GM23338 (cell line): ENCODE data around the gene PANK4. TPM values are rescaled to one million over a fixed set of nuclear protein-coding genes. Genes with fewer than 3 reads are reported as not detected.

Experiments
- ATAC-seq: fragments of 200-7000 bp; cut with Tn5 transposase; 3 replicates; pipeline ENCODE4 v1.9.1; 2020
- DNase-seq: peaks from one replicate; pipeline ENCODE4 v3.0.0-alpha.2; 2015; ENCODE audit warnings: low spot score
- H2AFZ ChIP-seq: fragments of 200-600 bp; sonication (generic); 2 replicates; pipeline ENCODE4 v1.8.0; 2016; ENCODE audit warnings: antibody characterized with exemption, mild to moderate bottlenecking, moderate library complexity
- H3F3A ChIP-seq: fragments of 200-600 bp; sonication (generic); replicated peaks from 2 replicates; pipeline ENCODE4 v1.8.0; 2017; ENCODE audit warnings: antibody characterized with exemption, mixed run types, low read depth
- H3K27ac ChIP-seq: fragments of 200-600 bp; sonication (generic); 2 replicates; pipeline ENCODE4 v1.6.1; 2016; ENCODE audit warnings: low read depth
- H3K27me3 ChIP-seq: fragments of 200-600 bp; sonication (generic); 2 replicates; pipeline ENCODE4 v1.8.0; 2016; ENCODE audit warnings: mild to moderate bottlenecking, mixed run types, moderate library complexity; ENCODE audit not compliant: insufficient read depth
- H3K36me3 ChIP-seq: fragments of 200-600 bp; sonication (generic); 2 replicates; pipeline ENCODE4 v1.8.0; 2016; ENCODE audit warnings: mild to moderate bottlenecking; ENCODE audit not compliant: insufficient read depth
- H3K4me1 ChIP-seq: fragments of 200-600 bp; sonication (generic); 2 replicates; pipeline ENCODE4 v1.8.0; 2016; ENCODE audit warnings: mild to moderate bottlenecking, moderate library complexity; ENCODE audit not compliant: insufficient read depth
- H3K4me2 ChIP-seq: fragments of 200-600 bp; sonication (generic); 2 replicates; pipeline ENCODE4 v1.7.1; 2017; ENCODE audit warnings: mixed run types
- H3K4me3 ChIP-seq: fragments of 200-600 bp; sonication (generic); 2 replicates; pipeline ENCODE4 v1.6.1; 2016; ENCODE audit warnings: mixed run types
- H3K79me2 ChIP-seq: fragments of 200-600 bp; sonication (generic); replicated peaks from 2 replicates; pipeline ENCODE4 v1.8.0; 2017; ENCODE audit warnings: mild to moderate bottlenecking; ENCODE audit not compliant: insufficient read depth
- H3K9me2 ChIP-seq: fragments of 200-600 bp; sonication (generic); 2 replicates; pipeline ENCODE4 v1.8.0; 2017; ENCODE audit not compliant: insufficient read depth
- H4K20me1 ChIP-seq: fragments of 200-600 bp; sonication (generic); replicated peaks from 2 replicates; pipeline ENCODE4 v1.8.0; 2017; ENCODE audit warnings: mild to moderate bottlenecking; ENCODE audit not compliant: insufficient read depth
- H3K27ac Mint-ChIP-seq: 2 replicates; pipeline ENCODE4 v1.8.0; 2020; ENCODE audit warnings: inconsistent platforms, mild to moderate bottlenecking, moderate library complexity, mixed read lengths
- H3K27me3 Mint-ChIP-seq: 3 replicates; pipeline ENCODE4 v1.8.0; 2022; ENCODE audit warnings: low read depth, mild to moderate bottlenecking, moderate library complexity, mixed read lengths, inconsistent platforms; ENCODE audit not compliant: insufficient read depth, poor library complexity
- H3K36me3 Mint-ChIP-seq: 3 replicates; pipeline ENCODE4 v1.8.0; 2021; ENCODE audit warnings: low read depth, mild to moderate bottlenecking, inconsistent platforms, moderate library complexity, mixed read lengths
- H3K4me1 Mint-ChIP-seq: 3 replicates; pipeline ENCODE4 v1.8.0; 2020; ENCODE audit warnings: mild to moderate bottlenecking, inconsistent platforms, mixed read lengths
- H3K4me3 Mint-ChIP-seq: 3 replicates; pipeline ENCODE4 v1.8.0; 2021; ENCODE audit warnings: moderate library complexity, mild to moderate bottlenecking, inconsistent platforms, mixed read lengths
- H3K9me3 Mint-ChIP-seq: 3 replicates; pipeline ENCODE4 v1.8.0; 2020; ENCODE audit warnings: moderate library complexity, mild to moderate bottlenecking, inconsistent platforms, mixed read lengths
- NANOG ChIP-seq: IDR thresholded peaks from 2 replicates; pipeline ENCODE4 v1.6.1; 2016; ENCODE audit warnings: antibody characterized with exemption, borderline replicate concordance
- polyA plus RNA-seq: library from polyadenylated mRNA; unstranded; fragments of >200 nt; fragmentation: Nextera tagmentation; extraction: Ambion mirVana; gene quantifications from 2 replicates; pipeline ENCODE4 v1.2.1, GENCODE V29; 2016
- total RNA-seq: library from RNA; depleted of rRNA; stranded (reverse); fragments of >200 nt; shearing (Covaris generic); gene quantifications from 2 replicates; pipeline ENCODE4 v1.2.3, GENCODE V29; 2014
- TF ChIP-seq, protein P1 (sequence below): IDR thresholded peaks from one replicate; pipeline ENCODE4 v1.6.1; 2018; ENCODE audit warnings: antibody characterized with exemption; ENCODE audit not compliant: unreplicated experiment
- TF ChIP-seq, protein P2 (sequence below): fragments of 250-450 bp; sonication (Bioruptor Pico); IDR thresholded peaks from 2 replicates; pipeline ENCODE4 v1.5.0; 2020; ENCODE audit warnings: mild to moderate bottlenecking, moderate library complexity

PANK4 gene
- total and polyA plus RNA-seq, 2 experiments from 2014 or later, result 25.8 to 43.7 TPM

DNA sequence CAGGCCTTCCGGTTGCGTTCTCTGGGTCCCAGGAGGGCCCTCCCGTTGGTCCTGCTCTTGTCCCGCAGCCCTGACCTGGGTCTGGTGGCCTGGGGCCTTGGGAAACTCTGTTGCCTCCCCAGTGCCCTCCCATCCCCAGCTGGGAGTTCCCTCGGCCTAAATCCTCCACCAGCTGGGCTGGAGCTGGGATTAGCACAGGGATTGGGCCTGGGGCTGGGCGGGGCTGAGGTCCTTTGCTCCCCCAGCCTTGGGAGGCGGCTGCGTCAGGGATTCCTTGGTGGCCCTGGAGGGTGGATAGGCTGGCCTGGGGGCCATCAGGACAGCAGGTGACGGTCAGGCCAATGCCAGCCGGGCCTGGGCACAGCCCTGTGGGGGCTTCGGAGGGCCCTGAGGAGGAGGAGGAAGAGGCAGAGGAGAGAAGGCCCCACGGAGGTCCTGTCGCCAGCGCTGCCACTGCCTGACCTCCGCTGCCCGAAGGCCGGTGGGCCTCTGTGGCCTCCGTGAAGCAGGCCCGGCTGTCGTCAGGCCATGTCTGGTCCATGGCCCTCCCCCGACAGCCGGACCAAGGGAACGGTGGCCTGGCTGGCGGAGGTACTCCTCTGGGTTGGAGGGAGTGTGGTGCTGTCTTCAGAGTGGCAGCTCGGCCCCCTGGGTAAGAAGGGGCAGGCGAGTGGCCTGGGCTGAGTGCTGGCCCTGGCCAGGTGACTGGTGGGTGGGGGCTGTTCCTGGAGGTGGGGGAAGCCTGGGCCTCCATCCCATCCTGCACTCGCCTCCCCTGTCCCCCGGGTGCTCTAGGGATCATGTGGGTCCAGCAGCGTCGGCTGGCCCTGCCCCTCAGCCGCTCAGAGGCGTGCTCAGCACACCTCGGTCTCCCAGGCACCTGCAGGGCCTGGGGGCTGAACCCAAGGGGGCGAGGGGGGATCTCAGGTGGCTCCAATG, 50.1 kb downstream of the PANK4 start, which contains the start of gene PLCH2:
PLCH2 (plus strand) TSS at position 229 of the 939 bp plus-strand sequence; CDS start at position 529, 300 bp downstream.
- H3K4me1 ChIP-seq, result no peaks in the 10 kb centered on the region
- Mint-ChIP-seq H3K27me3 (peaks cover 1% of the 10 kb centered on the region), H3K36me3 (no peaks in the 10 kb centered on the region), H3K4me3 (no peak within 1 kb of the TSS), H3K27ac (no peak within 1 kb of the TSS), H3K9me3 (no peaks in the 10 kb centered on the region), H3K4me1 (no peaks in the 10 kb centered on the region)
- H4K20me1 ChIP-seq, result no peaks in the 10 kb centered on the region
- H3K36me3 ChIP-seq, result no peaks in the 10 kb centered on the region
- TF ChIP-seq, protein P1, sequence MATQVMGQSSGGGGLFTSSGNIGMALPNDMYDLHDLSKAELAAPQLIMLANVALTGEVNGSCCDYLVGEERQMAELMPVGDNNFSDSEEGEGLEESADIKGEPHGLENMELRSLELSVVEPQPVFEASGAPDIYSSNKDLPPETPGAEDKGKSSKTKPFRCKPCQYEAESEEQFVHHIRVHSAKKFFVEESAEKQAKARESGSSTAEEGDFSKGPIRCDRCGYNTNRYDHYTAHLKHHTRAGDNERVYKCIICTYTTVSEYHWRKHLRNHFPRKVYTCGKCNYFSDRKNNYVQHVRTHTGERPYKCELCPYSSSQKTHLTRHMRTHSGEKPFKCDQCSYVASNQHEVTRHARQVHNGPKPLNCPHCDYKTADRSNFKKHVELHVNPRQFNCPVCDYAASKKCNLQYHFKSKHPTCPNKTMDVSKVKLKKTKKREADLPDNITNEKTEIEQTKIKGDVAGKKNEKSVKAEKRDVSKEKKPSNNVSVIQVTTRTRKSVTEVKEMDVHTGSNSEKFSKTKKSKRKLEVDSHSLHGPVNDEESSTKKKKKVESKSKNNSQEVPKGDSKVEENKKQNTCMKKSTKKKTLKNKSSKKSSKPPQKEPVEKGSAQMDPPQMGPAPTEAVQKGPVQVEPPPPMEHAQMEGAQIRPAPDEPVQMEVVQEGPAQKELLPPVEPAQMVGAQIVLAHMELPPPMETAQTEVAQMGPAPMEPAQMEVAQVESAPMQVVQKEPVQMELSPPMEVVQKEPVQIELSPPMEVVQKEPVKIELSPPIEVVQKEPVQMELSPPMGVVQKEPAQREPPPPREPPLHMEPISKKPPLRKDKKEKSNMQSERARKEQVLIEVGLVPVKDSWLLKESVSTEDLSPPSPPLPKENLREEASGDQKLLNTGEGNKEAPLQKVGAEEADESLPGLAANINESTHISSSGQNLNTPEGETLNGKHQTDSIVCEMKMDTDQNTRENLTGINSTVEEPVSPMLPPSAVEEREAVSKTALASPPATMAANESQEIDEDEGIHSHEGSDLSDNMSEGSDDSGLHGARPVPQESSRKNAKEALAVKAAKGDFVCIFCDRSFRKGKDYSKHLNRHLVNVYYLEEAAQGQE, result no peak
- TF ChIP-seq, protein P2, sequence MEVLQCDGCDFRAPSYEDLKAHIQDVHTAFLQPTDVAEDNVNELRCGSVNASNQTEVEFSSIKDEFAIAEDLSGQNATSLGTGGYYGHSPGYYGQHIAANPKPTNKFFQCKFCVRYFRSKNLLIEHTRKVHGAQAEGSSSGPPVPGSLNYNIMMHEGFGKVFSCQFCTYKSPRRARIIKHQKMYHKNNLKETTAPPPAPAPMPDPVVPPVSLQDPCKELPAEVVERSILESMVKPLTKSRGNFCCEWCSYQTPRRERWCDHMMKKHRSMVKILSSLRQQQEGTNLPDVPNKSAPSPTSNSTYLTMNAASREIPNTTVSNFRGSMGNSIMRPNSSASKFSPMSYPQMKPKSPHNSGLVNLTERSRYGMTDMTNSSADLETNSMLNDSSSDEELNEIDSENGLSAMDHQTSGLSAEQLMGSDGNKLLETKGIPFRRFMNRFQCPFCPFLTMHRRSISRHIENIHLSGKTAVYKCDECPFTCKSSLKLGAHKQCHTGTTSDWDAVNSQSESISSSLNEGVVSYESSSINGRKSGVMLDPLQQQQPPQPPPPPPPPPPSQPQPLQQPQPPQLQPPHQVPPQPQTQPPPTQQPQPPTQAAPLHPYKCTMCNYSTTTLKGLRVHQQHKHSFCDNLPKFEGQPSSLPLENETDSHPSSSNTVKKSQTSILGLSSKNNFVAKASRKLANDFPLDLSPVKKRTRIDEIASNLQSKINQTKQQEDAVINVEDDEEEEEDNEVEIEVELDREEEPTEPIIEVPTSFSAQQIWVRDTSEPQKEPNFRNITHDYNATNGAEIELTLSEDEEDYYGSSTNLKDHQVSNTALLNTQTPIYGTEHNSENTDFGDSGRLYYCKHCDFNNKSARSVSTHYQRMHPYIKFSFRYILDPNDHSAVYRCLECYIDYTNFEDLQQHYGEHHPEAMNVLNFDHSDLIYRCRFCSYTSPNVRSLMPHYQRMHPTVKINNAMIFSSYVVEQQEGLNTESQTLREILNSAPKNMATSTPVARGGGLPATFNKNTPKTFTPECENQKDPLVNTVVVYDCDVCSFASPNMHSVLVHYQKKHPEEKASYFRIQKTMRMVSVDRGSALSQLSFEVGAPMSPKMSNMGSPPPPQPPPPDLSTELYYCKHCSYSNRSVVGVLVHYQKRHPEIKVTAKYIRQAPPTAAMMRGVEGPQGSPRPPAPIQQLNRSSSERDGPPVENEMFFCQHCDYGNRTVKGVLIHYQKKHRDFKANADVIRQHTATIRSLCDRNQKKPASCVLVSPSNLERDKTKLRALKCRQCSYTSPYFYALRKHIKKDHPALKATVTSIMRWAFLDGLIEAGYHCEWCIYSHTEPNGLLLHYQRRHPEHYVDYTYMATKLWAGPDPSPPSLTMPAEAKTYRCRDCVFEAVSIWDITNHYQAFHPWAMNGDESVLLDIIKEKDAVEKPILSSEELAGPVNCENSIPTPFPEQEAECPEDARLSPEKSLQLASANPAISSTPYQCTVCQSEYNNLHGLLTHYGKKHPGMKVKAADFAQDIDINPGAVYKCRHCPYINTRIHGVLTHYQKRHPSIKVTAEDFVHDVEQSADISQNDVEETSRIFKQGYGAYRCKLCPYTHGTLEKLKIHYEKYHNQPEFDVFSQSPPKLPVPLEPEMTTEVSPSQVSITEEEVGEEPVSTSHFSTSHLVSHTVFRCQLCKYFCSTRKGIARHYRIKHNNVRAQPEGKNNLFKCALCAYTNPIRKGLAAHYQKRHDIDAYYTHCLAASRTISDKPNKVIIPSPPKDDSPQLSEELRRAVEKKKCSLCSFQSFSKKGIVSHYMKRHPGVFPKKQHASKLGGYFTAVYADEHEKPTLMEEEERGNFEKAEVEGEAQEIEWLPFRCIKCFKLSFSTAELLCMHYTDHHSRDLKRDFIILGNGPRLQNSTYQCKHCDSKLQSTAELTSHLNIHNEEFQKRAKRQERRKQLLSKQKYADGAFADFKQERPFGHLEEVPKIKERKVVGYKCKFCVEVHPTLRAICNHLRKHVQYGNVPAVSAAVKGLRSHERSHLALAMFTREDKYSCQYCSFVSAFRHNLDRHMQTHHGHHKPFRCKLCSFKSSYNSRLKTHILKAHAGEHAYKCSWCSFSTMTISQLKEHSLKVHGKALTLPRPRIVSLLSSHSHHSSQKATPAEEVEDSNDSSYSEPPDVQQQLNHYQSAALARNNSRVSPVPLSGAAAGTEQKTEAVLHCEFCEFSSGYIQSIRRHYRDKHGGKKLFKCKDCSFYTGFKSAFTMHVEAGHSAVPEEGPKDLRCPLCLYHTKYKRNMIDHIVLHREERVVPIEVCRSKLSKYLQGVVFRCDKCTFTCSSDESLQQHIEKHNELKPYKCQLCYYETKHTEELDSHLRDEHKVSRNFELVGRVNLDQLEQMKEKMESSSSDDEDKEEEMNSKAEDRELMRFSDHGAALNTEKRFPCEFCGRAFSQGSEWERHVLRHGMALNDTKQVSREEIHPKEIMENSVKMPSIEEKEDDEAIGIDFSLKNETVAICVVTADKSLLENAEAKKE (CRISPR knock-in tag), result no peak
- TF ChIP-seq NANOG, result no peak
- H3K9me2 ChIP-seq, result no peaks in the 10 kb centered on the region
- no peak for DNase-seq
- H3K4me2 ChIP-seq, result no peak within 1 kb of the TSS
- ATAC-seq, result no peak
- H3K27ac ChIP-seq, result no peak within 1 kb of the TSS
- no peak within 1 kb of the TSS for H3K4me3 ChIP-seq
- H2AFZ ChIP-seq, result no peak within 1 kb of the TSS
- no peaks in the 10 kb centered on the region for H3K79me2 ChIP-seq
- no peaks in the 10 kb centered on the region for H3F3A ChIP-seq
- H3K27me3 ChIP-seq, result no peaks in the 10 kb centered on the region
